ENCODE results near the gene B4GALT5.
A peak's percentile ranks its signal among the peaks of the same experiment; 100 is the strongest.

B4GALT5 gene

GRCh38 chr20:49607568-49607967, 106.1 kb downstream of the B4GALT5 start:
- Histone ChIP-seq H3K4me3 (no peak overlapping the region), H3K27ac (no peak overlapping the region)
- no peak for DNase-seq (ENCODE audit: low spot score)
- TF ChIP-seq, protein P1, sequence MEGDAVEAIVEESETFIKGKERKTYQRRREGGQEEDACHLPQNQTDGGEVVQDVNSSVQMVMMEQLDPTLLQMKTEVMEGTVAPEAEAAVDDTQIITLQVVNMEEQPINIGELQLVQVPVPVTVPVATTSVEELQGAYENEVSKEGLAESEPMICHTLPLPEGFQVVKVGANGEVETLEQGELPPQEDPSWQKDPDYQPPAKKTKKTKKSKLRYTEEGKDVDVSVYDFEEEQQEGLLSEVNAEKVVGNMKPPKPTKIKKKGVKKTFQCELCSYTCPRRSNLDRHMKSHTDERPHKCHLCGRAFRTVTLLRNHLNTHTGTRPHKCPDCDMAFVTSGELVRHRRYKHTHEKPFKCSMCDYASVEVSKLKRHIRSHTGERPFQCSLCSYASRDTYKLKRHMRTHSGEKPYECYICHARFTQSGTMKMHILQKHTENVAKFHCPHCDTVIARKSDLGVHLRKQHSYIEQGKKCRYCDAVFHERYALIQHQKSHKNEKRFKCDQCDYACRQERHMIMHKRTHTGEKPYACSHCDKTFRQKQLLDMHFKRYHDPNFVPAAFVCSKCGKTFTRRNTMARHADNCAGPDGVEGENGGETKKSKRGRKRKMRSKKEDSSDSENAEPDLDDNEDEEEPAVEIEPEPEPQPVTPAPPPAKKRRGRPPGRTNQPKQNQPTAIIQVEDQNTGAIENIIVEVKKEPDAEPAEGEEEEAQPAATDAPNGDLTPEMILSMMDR (IDR thresholded peaks at IDR 0.05): no peak

DNA sequence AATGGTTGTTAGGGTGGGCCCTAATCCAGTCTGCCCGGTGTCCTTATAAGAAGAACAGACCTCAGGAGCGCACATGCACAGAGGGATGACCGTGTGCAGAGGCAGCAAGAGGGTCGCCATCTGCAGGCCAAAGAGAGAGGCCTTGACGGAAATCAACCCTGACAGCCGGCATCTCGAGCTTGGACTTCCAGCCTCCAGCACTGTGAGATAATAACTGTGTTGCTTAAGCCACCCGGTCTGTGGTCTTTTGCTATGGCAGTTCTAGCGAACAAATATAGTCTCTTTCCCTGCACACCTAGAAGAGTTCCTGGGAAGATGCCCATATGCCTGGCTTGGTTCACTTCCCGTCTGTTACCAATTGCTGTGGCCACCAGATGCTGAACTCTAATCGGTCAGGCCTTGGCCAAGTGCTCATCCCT, 110.5 kb downstream of the B4GALT5 start:
- DNase-seq (ENCODE audit: low spot score): no peak
- Histone ChIP-seq H3K27ac (peak overlapping the region in 1 of 2 donors; percentile 14), H3K4me3 (no peak overlapping the region)
- TF ChIP-seq, protein P1 (IDR thresholded peaks at IDR 0.05): no peak

DNA sequence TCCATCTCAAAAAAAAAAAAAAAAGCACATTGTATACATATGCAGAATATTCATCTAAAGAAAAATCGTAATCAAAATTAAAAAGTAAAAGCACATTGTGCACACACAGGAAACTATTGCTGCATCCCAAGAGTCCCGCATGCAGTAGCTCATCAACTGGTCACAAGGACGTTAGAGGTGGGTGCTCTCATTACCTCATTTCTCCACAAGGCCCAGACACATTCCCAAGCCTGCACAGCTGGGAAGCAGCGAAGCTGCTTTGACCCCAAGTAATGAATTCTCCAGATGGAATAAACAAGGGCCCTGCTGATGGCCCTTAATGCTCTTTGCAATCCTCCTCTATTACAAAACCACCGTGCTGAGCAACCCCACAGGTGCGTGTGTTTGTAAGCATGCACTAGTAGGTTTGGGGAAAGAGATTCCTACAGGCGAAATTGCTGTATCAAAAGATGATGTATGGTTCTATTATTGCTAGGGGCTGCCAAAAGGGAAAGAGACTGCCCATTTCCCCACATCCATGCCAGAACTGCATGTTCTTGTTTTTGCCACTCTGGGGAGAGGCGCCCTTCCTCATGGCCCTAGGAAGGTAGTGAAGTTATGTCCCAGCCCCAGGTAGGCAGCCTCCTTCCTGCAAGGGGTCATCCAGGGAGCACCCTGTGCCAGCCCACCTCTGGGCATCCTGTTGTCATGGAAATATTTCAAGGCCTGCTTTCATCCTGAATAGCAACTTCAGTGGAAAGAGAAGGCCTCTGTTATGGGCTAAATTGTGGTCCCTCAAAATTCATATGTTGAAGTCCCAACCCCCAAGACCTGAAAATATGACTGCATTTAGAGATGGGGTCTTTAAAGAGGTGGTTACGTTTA, 111.1 kb downstream of the B4GALT5 start:
- TF ChIP-seq, protein P1 (IDR thresholded peaks at IDR 0.05): no peak
- DNase-seq (ENCODE audit: low spot score): no peak
- Histone ChIP-seq H3K4me3 (no peak overlapping the region), H3K27ac (peak overlapping the region in 1 of 2 donors; percentile 14)

- no peak overlapping the region for H3K4me3 ChIP-seq
- no peak for DNase-seq (ENCODE audit: low spot score)
- H3K27ac ChIP-seq: no peak overlapping the region
- TF ChIP-seq, protein P1 (IDR thresholded peaks at IDR 0.05): no peak
Observed at GRCh38 chr20:49601153-49601924, 112.3 kb downstream of the B4GALT5 start.

- Histone ChIP-seq H3K4me3 (no peak overlapping the region), H3K27ac (peak overlapping the region in 1 of 2 donors; percentile 42)
- TF ChIP-seq, protein P1 (IDR thresholded peaks at IDR 0.05): no peak
- no peak for DNase-seq (ENCODE audit: low spot score)
Observed at GRCh38 chr20:49599746-49600113, 113.9 kb downstream of the B4GALT5 start.

GRCh38 chr20:49597825-49598395, 115.8 kb downstream of the B4GALT5 start:
- Histone ChIP-seq H3K4me3 (no peak overlapping the region), H3K27ac (peak overlapping the region in 1 of 2 donors; percentile 20)
- TF ChIP-seq, protein P1 (IDR thresholded peaks at IDR 0.05): no peak
- no peak for DNase-seq (ENCODE audit: low spot score)

Data from coronary artery (tissue), 2 donors.